HepG2 (cell line): ENCODE measurements around the gene STX10. TPM values are rescaled to one million over a fixed set of nuclear protein-coding genes. Genes with fewer than 3 reads are reported as not detected.

Experiments used
- BCL6 ChIP-seq: IDR thresholded peaks from 2 replicates; pipeline ENCODE4 v1.6.1; 2016; ENCODE audit warnings: missing genetic modification reagents, missing compliant biosample characterization
- HIC2 ChIP-seq: sonication (generic); formaldehyde crosslinking; IDR thresholded peaks from 2 replicates; pipeline ENCODE4 v1.9.0; 2022; ENCODE audit warnings: low read depth, missing genetic modification reagents
- IRF2 ChIP-seq: IDR thresholded peaks from 2 replicates; pipeline ENCODE4 v1.6.1; 2018; ENCODE audit warnings: missing genetic modification reagents, missing compliant biosample characterization
- MIXL1 ChIP-seq: IDR thresholded peaks from 2 replicates; pipeline ENCODE4 v1.6.1; 2016
- REST ChIP-seq, 2 experiments: IDR thresholded peaks; 2 replicates each; pipeline ENCODE4 v1.6.1; 2011 to 2012; ENCODE audit warnings: low read length in 2 of 2, borderline replicate concordance in 1 of 2, low read depth in 1 of 2, mild to moderate bottlenecking in 1 of 2, moderate library complexity in 1 of 2
- SOX13 ChIP-seq, 3 experiments: fragments of 450-650 bp in 1 of 3; sonication (generic) in 1 of 3; formaldehyde crosslinking in 1 of 3; IDR thresholded peaks in 2 of 3; conservative IDR thresholded peaks in 1 of 3; 2 replicates each; pipeline versions ENCODE4 v1.5.0 to v1.6.1; 2016 to 2020; ENCODE audit warnings: antibody characterized with exemption in 1 of 3, mild to moderate bottlenecking in 1 of 3, missing compliant biosample characterization in 1 of 3, missing genetic modification reagents in 1 of 3, moderate library complexity in 1 of 3
- SP140L ChIP-seq: sonication (generic); formaldehyde crosslinking; IDR thresholded peaks from 2 replicates; pipeline ENCODE4 v1.4.0; 2020; ENCODE audit warnings: missing genetic modification reagents, borderline replicate concordance
- SP4 ChIP-seq: sonication (generic); formaldehyde crosslinking; IDR thresholded peaks from 2 replicates; pipeline ENCODE4 v1.8.1; 2023; ENCODE audit warnings: mild to moderate bottlenecking, missing genetic modification reagents
- SRY ChIP-seq: sonication (generic); formaldehyde crosslinking; IDR thresholded peaks from 2 replicates; pipeline ENCODE4 v1.8.0; 2022; ENCODE audit warnings: mild to moderate bottlenecking, missing genetic modification reagents
- ZFX ChIP-seq: sonication (generic); formaldehyde crosslinking; IDR thresholded peaks from 2 replicates; pipeline ENCODE4 v1.4.0; 2020; ENCODE audit warnings: mild to moderate bottlenecking, low read depth, missing genetic modification reagents, moderate library complexity
- ZIK1 ChIP-seq: sonication (generic); formaldehyde crosslinking; IDR thresholded peaks from 2 replicates; pipeline ENCODE4 v1.5.0; 2020; ENCODE audit warnings: mild to moderate bottlenecking, low read depth, missing genetic modification reagents, borderline replicate concordance
- ZNF10 ChIP-seq: sonication (generic); formaldehyde crosslinking; IDR thresholded peaks from 2 replicates; pipeline ENCODE4 v1.4.0; 2020; ENCODE audit warnings: mild to moderate bottlenecking, low read depth, missing genetic modification reagents, borderline replicate concordance
- ZNF18 ChIP-seq: sonication (generic); formaldehyde crosslinking; IDR thresholded peaks from 2 replicates; pipeline ENCODE4 v1.8.0; 2022; ENCODE audit warnings: mild to moderate bottlenecking, missing genetic modification reagents; ENCODE audit not compliant: insufficient replicate concordance
- ZNF34 ChIP-seq: sonication (generic); formaldehyde crosslinking; IDR thresholded peaks from 2 replicates; pipeline ENCODE4 v1.4.0; 2020; ENCODE audit warnings: mild to moderate bottlenecking, missing genetic modification reagents, borderline replicate concordance
- ZNF598 ChIP-seq: sonication (generic); formaldehyde crosslinking; IDR thresholded peaks from 2 replicates; pipeline ENCODE4 v1.5.1; 2020; ENCODE audit warnings: mild to moderate bottlenecking, missing genetic modification reagents, borderline replicate concordance
- ZNF629 ChIP-seq: sonication (generic); formaldehyde crosslinking; conservative IDR thresholded peaks from 2 replicates; pipeline ENCODE4 v1.5.0; 2020; ENCODE audit warnings: missing genetic modification reagents
- ZNF652 ChIP-seq: IDR thresholded peaks from 2 replicates; pipeline ENCODE4 v1.6.1; 2016; ENCODE audit warnings: low read depth, borderline replicate concordance
- ZNF773 ChIP-seq: sonication (generic); formaldehyde crosslinking; IDR thresholded peaks from 2 replicates; pipeline ENCODE4 v1.4.0; 2020; ENCODE audit warnings: missing genetic modification reagents, borderline replicate concordance
- polyA plus RNA-seq, 8 experiments: library from polyadenylated mRNA; depleted of rRNA in 3 of 8; stranded (reverse) in 7 of 8; unstranded in 1 of 8; fragments of >200 nt; fragmentation: Illumina TruSeq in 4 of 8; extraction: Trizol in 4 of 8; gene quantifications; 2 replicates each; pipeline versions ENCODE4 v1.2.1 to v1.2.3, GENCODE V29; 2011 to 2016; ENCODE audit warnings: low read depth in 4 of 8, missing spikeins in 1 of 8, mixed read lengths in 1 of 8; ENCODE audit not compliant: insufficient read depth in 1 of 8
- total RNA-seq, 5 experiments: library from RNA; depleted of rRNA; stranded (reverse); fragments of >200 nt; fragmentation: Illumina TruSeq; extraction: Trizol; gene quantifications; 2 replicates each; pipeline ENCODE4 v1.2.3, GENCODE V29; 2016; ENCODE audit warnings: low read depth in 1 of 5

STX10 gene
- total and polyA plus RNA-seq, 2 of the 13 experiments (the other 11 are each of a cell fraction or from before 2014, with no cell fraction given): 47.9 to 66.4 TPM

GRCh38 chr19:13163609-13164342 is 13.6 kb upstream of the STX10 start (continued):
- TF ChIP-seq HIC2 (CRISPR knock-in tag) (0 out of 2 replicates have a peak, but pooled peaks have one; percentile 2), ZNF34 (CRISPR knock-in tag) (0 out of 2 replicates have a peak, but pooled peaks have one; percentile 27), ZNF598 (CRISPR knock-in tag) (no peak), ZFX (CRISPR knock-in tag) (peak; percentile 14; the same call in 1 of the 2 replicates), MIXL1 (CRISPR knock-in tag) (no peak), IRF2 (no peak), BCL6 (0 out of 2 replicates have a peak, but pooled peaks have one; percentile 14), SOX13 (IDR thresholded peaks at IDR 0.05) (no peak), SOX13 (CRISPR knock-in tag; conservative IDR thresholded peaks at IDR 0.05 in 1 of 2, IDR thresholded peaks at IDR 0.05 in 1 of 2) (0 out of 4 replicates have a peak, but pooled peaks of 1 of the 2 experiments have one; percentile 15), ZNF10 (CRISPR knock-in tag) (no peak), ZNF18 (CRISPR knock-in tag) (no peak), SRY (CRISPR knock-in tag) (peak; percentile 81), SP140L (CRISPR knock-in tag) (no peak), ZNF652 (CRISPR knock-in tag) (no peak), ZIK1 (0 out of 2 replicates have a peak, but pooled peaks have one; percentile 56), ZNF629 (CRISPR knock-in tag) (no peak), REST (IDR thresholded peaks at IDR 0.05; ENCODE audit: borderline replicate concordance in 1 of 2, low read depth in 1 of 2, low read length in 2 of 2) (0 out of 4 replicates have a peak, but pooled peaks of 1 of the 2 experiments have one; percentile 9), ZNF773 (CRISPR knock-in tag) (no peak), SP4 (CRISPR knock-in tag) (no peak; the same call in 1 of the 2 replicates)
